ENCODE results near the gene MTHFD1L.

- TF ChIP-seq ELK1 (IDR thresholded peaks at IDR 0.05; ENCODE audit: borderline replicate concordance, low read depth, low read length) = no peak
- TF ChIP-seq POLR2A (IDR thresholded peaks at IDR 0.05; ENCODE audit: low read depth, low read length) = no peak
- no peak for TF ChIP-seq CTCF (conservative IDR thresholded peaks at IDR 0.05; ENCODE audit: low read depth, low read length)
These were observed 48.9 kb downstream of the MTHFD1L start for GRCh38 chr6:150914372-150914771.
